HG02840 (cell line): ENCODE results near the gene RANBP3L.
"Not testable (repeated sequence)": the region's sequence is repeated elsewhere in the genome, so short reads cannot be mapped to it uniquely, and the experiment has no call there.

Experiments
- ATAC-seq: cut with Tn5 transposase; IDR thresholded peaks from one replicate; pipeline ENCODE4 v1.9.1; 2021; ENCODE audit warnings: mild to moderate bottlenecking, moderate library complexity, moderate number of reproducible peaks; ENCODE audit not compliant: unreplicated experiment, low FRiP score

Gene RANBP3L

DNA sequence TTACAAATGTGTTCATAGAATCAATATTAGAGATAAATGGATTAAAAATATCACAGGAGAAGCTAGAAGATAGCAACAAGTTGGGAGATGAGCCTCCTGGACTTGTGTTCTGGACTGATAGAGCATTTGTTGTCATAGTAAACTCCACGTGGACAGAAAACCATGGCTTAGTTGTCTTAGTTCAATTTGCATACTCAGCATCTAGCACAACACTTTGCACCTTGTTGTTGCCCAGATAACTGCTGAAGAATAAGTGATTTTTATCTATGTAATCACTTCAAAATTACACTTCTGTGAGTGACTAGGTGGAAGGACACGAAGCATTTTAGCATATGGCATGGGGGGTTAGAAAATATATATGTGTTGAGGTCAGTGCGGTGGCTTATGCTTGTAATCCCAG is 4.0 kb downstream of the RANBP3L start:
- ATAC-seq: no peak

DNA sequence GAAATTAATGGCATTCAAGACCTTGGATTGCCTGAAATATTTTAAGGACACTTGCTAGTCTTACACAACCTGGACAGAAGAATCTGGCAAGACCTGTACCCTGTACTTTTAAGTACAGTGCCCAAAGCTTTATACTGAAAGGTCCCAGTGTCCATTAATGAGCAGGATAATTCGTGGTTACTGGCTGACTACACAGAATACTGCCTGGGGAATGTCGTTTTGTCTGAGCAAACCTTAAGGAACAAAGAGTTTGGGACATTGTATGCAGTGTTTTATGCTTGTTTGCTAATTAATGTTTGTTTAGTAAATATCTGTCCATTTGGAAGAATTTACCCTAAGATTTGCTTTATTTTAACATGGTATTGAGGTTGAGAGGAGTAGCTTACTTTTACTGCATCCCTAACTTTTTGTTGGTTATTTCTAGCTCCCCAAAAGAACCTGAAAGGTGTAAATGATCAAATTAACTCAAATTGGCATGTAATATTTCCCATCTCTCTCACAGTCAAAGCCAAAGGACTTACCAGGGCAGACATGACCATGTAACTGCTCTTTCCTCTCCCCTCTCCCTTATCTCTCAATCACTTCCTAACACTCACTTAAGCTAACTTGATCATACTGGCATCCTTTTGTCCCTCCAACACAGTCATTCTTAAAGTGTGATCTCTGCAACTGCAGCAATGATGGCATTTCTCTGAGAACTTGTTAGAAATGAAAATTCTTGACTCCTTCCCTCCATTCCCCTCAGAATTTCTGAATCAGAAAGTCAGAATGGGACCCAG is 15.7 kb downstream of the RANBP3L start:
- ATAC-seq: no peak

- not testable (repeated sequence) for ATAC-seq
These were observed 17.9 kb downstream of the RANBP3L start for GRCh38 chr5:36283775-36284174.

DNA sequence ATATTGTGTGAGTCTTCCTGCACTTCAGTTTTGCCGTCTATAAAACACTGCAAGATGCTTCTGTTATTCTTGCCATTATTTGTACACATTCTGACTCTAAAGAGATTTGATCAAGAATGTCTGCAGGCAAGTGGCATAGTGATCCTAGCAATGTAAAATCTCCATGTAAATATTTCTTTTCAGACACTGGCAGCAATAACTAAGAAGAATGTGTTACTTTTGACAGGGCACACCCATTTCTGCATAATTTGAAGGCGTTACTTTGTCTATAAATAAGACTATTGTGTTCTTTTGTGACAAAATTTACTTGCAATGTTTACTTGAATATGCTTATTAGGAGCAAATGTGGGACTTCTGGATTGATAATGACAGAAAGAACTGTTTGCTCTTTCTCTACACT is 20.1 kb downstream of the RANBP3L start:
- no peak for ATAC-seq

DNA sequence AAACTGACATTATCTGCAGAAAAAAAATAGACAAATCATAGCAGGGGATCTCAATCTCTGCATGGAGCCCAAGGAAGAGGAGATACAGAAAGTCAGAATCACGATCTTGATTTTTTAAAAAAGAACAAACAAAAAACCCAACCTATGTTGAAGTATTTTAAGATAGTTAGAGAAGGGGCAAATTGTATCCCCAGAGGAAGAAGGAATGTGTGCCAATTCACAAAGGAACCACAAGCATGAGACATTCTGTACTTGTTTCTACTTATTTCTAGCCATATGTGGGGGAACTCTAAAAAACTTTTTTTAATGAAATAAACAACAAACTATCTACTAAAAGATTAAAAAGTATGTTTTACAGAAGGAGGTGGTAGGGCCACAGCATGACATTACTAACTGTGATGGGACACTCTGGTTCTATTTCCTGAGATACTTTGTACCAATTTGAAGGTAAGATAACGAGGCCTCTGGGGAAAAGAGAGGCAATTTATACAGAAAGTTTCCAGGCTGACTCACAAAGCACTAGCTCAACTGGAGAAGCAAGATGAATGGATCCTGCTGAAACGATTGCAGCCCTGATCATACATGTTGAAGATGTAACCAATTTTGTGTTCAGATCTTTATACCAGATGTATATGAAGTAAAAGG is 22.5 kb downstream of the RANBP3L start:
- ATAC-seq: no peak

DNA sequence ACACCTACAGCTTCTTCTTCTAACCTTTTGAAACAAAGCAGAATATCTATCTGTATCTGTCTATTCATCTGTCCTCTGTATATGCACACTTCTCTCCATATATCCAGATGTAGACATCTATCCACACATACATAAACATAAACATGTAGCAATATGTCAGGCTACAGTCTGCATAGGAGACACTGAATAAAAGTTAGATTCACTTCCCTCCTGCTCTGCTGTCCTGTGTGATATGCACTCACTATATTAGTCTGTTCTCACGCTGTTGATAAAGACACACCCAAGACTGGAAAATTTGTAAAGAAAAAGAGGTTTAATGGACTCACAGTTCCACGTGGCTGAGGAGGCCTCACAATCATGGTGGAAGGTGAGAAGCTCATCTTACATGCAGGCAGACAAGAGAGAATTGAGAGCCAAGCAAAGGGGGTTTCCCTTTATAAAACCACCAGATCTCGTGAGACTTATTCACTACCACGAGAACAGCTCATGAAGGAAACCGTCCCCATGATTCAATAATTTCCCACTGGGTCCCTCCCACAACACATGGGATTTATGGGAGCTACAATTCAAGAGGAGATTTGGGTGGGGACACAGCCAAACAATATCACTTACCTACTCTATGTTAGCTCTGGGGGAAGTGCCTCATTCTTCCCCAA is 24.1 kb downstream of the RANBP3L start:
- no peak for ATAC-seq

- ATAC-seq: no peak
These were observed 24.8 kb downstream of the RANBP3L start for GRCh38 chr5:36276864-36277263.

DNA sequence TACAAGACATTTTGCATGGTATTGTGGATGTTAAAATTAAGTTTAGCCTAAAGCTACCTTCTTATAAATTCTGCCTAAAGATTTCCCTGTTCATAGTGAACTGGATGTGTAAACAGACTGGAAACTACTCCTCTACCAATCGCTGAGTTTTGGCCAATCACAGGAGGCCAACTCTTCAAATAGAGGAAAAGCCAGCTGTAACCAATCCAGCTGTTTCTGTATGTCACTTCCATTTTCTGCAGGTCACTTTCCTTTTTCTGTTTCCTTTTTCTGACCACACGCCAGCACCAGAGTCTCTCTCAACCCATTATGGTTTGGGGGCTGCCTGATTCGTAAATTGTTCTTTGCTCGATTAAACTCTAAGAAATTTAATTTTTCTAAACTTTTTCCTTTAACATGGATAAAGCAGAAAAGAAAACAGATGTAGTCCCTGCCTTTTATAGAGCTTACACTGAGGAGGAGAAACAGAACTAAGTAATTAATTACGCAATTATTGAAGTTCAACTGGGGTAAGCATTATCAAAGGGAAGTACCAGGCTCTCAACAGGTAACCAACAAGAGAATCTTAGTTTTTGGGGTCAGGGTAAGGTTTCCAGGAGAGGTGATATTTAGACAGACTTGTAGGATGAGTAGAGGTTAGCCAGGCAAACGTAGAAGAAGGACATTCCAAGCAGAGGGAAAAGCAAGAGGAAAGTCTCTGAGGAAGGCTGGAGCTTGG is 27.7 kb downstream of the RANBP3L start:
- no peak for ATAC-seq

DNA sequence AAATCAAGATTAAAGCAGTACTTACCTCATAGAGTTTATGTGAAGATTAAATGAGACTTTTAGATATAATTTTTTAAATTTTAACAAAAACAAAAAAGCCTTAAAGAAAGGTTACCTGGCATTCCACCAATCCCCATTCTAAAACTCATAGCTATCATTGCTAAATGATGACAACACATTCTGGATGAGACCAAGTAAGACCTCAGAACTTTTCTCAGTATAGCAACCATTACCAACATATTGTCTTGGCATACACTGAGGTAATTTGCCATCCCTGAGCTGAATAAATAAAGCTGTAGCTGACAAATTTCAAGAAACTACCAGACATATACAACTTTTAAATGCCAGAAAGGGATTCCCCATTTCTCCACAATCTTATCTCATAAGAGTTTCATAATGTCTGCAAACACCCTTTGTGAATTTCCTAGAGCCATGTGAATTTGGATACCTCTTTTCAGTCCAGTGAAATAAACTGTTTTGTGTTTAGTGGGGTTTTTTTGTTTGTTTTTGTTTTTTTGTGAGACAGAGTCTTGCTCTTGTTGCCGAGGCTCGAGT is 29.5 kb downstream of the RANBP3L start:
- no peak for ATAC-seq

DNA sequence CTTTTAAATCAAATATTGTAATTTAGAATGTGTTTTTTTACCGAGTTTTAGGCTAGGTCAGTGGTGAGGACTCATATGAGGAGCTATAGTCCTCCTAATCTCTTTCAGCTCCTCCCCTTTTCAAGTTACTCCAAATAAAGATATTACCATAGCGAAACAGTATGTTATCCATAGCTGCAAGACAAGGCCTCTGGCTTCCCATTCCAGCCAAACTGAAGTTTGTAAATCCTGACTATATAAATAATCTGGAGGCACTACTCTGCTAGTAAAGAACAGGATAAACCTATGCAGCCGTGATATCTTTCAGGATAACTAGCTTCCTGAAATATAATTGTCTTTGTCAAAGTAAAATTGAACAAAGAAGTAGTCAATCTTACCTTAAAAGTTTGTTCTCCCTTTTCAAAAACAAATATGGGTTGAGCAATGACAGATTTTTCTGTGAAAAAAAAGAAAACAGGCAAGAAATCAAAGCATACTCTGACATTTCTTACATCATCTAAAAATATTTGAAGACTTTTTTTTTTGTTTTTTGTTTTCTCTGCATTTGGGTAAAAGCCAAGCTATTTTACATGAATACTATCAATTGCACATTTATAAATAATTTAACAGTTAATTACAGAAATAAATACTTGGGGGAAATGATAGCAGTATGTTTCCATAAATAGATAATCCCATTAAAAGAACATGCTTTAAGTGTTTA is 30.7 kb downstream of the RANBP3L start:
- ATAC-seq: no peak

DNA sequence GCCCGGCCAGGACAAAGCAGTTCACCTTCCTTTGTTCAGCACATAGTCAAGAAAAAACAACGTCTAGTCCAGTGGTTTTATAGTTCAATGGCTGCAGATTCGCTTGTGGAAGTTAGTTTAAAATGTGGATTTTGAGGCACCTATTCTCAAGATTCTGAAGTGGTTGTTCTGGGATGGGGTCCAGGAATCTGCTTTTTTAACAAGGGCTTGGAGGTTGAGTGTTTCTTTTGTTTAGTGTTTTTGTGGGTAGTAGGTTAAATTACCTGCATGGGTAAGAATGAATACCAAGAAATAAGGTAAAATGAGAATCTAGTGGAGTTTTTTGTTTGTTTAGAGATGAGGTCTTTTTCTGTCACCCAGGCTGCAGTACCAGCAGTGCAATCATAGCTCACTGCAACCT is 31.5 kb downstream of the RANBP3L start:
- ATAC-seq: no peak

- ATAC-seq: no peak
These were observed 32.2 kb downstream of the RANBP3L start for GRCh38 chr5:36269478-36269877.

- ATAC-seq: no peak
These were observed 33.8 kb downstream of the RANBP3L start for GRCh38 chr5:36267905-36268304.

GRCh38 chr5:36264202-36264760 is 37.4 kb downstream of the RANBP3L start:
- ATAC-seq: no peak

GRCh38 chr5:36261186-36261585 is 40.5 kb downstream of the RANBP3L start:
- no peak for ATAC-seq

DNA sequence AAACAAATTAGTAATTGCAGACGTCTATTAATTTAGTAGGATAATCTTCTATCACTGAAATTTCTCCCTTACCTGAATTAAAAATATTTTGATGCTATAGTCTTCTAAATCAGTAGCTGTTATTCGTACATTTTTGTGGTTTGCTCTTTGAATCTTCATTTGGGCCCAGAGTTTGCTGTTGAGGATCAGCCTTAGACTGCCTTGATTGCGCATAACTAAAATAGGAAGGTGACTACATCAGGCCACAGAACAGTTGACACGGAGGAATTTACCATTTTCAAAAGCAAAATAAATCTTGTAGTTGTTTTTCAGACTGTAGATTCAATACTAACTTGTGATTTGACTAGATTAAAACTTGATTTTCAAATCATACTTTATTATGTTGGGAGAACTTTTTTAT is 48.1 kb downstream of the RANBP3L start:
- ATAC-seq: no peak

- no peak for ATAC-seq
These were observed 48.9 kb downstream of the RANBP3L start for GRCh38 chr5:36252722-36253365.

DNA sequence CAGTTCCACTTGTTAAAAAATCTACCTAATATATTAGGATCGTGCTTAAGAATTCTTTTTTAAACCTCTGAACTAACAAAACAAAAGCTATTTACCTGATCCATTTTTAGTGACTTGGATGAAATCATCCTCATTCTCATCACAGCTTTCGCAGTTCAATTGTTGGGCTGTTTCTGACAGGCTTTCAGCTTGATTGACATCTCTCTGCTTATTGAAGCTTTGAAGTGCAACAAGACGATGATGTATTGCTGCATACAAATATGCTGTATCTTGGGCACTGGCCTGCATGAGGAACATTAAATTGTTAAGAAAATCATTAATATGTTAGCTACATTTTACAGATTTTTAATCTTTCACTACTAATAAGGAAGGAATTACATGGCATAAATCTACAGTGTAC is 50.5 kb downstream of the RANBP3L start:
- no peak for ATAC-seq

- ATAC-seq: no peak
These were observed 51.3 kb downstream of the RANBP3L start for GRCh38 chr5:36250427-36250826.
